ENCODE data around the gene SHOC2.

The SHOC2 gene

GRCh38 chr10:110919349-110919931 lies at the start of gene SHOC2:
TSS of gene SHOC2 (plus strand) at chr10:110919604. CDS start at chr10:110964359, 44,755 bp downstream.
- DNase-seq: peak; percentile 77

DNA sequence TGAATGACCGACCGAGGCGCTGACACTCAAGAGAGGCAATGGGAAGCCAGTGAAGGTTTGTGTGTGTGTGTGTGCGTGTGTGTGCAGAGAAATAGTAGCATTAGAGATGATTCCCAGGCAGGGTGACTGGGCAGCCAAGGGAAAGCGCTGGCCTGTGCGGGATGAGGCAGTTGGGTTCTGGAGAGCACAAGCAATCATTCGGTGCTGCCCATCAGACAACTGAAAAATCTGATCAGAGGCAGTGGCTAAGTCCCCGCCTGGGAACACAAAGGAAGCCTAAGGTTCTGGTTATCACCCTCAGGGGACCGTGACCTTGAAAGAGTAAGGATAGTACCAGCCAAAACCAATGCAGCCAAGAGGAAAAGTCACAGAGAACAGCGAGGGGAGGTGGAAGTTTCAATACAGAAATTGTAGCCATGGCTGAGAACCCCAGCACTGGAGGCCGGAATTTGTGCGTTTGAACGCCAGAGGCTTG lies 48.5 kb upstream of the SHOC2 start:
- DNase-seq: no peak

DNA sequence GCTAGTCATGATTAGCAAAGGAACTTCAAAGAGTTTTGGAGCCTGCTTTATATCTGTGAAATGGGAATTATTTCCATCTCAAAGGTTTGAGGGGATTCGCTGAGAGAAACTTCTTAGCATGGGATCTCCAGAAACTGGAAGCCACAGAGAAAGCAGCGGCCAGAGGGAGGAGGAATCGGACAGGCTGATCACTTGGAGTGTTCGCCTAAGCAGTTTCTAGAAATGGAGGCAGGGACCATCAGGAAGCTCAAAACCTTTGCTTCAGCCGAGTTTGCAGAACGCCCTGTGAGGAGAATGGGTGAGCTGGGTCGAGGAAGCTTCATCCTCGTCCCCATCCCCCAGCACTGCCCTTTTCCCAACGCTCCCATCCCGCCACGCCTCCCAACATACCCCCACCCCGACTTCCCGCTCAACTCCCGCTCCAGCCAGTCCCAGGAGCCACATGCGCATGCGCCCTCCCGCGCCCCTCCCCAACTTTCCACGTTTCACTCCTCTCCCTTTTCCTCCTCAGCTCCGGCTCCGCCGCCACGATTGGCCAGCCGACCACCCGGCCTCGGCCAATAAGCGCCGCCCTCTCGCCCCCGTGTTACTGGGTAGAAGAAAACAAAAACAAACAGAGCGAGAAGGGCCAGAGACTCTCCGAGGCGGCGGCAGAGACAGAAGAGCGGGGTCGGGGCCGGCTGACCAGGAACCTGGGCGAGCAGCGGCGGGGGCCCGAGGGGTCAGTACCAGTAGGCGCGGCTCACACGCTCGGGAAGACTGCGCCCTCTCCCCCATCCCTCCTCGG lies 47.9 kb upstream of the SHOC2 start, which contains the start of gene PDCD4:
PDCD4 (plus strand) TSS at position 631 of the 787 bp plus-strand sequence. CDS start 4,100 bp downstream, outside the sequence.
- peak; percentile 90 for DNase-seq

DNA sequence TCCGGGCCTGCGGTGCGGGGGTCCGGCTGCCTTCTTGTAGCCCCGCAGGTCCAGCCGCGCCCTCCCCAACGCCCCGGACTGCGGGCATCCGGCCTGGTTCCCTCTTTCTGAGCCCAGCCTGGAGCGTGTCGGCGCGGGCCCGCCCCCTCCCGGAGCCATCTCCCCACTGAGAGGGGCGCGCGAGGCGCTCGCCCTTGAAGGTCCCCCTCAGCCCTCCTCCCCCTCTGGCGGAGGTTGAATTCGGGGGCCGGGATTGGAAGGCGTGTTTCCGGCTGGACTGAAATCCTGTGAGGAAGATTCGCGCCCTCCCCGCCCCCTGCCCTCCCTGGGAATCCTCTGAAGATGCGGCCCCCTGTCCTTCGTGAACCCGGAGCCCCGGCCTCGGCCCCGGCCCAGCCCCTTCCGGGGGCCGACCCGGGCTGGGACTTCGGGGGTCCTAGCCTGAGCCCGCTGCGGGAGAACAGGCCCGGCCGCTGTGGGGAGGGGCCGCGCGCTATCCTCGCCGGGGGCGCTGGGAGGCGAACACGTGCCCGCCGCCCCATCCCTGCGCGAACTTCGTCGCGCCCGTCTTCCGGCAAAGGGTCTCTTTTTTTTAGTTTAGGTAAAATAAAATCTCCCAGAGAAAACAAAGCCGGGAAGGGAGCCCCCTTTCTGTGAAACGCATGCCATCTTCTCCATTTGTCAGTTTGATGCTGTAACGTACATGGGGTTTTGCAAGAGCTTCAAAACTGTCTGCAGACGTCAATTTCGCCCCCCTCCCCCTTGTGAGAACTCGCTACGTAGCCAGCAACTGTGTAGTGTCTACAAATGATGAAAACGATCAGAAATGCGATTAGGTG lies 47.0 kb upstream of the SHOC2 start:
- DNase-seq: peak; percentile 81

- no peak for DNase-seq
Observed at GRCh38 chr10:110872984-110873923, 46.1 kb upstream of the SHOC2 start.

GRCh38 chr10:110873951-110874350 lies 45.5 kb upstream of the SHOC2 start:
- no peak for DNase-seq

DNA sequence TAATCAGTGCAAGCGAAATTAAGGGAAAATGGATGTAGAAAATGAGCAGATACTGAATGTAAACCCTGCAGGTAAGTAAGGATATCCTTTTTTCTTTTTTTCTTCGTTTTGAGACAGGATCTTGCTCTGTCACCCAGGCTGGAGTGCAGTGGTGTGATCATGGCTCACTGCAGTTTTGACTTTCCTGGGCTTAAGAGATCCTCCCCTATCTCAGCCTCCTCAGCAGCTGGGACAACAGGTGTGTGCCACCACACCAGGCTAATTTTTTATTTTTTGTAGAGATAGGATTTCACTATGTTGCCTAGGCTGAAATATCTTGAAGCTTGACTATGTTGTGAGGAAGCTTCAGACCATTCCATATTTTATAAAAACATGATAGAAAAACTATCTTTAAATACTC lies 43.4 kb upstream of the SHOC2 start:
- DNase-seq: no peak

- no peak for DNase-seq
Observed at GRCh38 chr10:110876788-110877187, 42.6 kb upstream of the SHOC2 start.

DNA sequence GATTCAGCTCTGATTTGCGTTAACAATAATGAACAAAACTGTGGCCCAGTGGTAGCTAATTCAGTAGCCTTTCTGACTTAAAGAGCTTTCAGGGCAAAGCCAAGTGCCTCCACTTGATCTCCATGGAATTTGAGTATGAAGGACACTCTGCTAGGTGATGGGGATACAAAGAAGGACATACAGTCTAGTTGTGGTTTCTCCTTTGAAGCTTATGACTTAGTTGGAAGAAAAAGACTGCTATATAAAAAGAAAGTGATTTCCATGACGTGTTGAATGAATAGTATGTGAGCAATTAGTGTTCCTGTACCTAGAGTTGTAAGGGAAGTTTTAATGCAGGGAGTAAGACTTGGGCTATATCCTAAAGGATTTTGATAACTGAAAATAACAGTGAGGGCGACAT lies 39.4 kb upstream of the SHOC2 start:
- DNase-seq: no peak

DNA sequence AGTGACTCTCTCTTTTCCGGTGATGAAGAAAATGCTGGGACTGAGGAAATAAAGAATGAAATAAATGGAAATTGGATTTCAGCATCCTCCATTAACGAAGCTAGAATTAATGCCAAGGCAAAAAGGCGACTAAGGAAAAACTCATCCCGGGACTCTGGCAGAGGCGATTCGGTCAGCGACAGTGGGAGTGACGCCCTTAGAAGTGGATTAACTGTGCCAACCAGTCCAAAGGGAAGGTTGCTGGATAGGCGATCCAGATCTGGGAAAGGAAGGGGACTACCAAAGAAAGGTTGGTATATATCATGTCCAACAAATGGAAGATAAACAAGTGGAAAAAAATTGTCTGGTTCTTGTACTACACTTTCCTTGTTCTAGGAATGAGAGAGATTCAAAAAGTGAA lies 38.2 kb upstream of the SHOC2 start:
- DNase-seq: no peak

- DNase-seq: no peak
Observed at GRCh38 chr10:110881905-110882304, 37.5 kb upstream of the SHOC2 start.

DNA sequence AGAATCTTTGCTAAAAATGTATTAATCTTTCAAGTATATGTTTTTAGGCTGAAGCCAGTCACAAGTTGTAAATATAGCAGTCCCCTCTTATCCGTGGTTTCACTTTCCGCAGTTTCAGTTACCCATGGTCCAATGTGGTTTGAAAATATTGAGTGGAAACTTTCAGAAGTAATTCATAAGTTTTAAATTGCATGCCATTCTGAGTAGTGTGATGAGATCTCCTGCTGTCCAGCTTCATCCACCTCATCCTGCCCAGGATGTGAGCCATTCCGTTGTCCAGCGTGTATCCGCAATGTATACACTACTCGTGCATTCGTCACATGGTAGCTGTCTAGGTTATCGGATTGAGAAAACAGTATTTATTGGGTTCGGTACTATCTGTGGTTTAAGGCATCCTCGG lies 35.5 kb upstream of the SHOC2 start:
- DNase-seq: no peak

DNA sequence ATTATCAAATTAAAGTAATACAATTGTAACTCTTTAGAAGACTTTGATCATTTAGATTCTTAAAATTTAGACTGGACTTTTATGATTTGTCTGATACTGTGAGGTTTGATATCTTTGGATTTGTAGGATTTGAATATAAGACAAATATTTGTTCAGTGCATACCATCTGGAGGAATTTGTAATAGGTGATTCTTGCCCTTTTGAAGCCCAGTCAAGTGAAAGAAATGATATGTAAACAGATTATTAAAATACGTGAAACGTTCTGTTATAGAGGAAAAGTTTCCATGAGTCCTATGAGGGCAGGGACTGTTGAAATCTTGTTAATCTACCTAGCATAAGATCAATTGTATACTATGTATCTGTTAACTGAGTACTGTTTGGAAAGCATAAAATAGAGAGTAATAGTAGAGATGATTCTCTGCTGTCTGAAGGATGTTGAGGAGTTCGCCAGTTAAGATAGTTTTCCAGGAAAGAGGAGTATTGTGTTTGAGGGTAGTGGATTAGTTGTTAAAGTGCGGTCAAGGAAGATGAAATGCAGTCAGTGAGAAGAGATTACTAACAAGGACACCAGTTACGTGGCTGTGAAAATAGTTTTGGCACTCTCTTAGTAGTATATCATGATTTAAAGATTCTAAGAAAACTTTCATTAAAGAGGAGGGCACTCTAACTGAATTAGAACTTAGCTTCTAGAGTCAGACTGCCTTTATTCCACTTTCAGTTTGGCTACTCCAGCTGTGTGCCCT lies 33.3 kb upstream of the SHOC2 start:
- no peak for DNase-seq

DNA sequence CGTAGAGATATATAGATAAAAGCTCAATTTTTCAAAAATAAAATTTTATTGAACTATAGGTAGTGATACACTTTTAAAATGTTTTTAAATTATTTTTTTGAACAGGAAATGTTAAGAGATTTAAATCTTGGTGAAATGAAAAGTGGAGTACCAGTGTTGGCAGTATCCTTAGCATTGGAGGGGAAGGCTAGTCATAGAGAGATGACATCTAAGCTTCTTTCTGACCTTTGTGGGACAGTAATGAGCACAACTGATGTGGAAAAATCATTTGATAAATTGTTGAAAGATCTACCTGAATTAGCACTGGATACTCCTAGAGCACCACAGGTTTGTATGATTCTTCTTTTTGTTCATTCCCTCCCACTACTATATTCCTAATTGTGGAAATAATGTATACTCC lies 31.8 kb upstream of the SHOC2 start:
- no peak for DNase-seq

DNA sequence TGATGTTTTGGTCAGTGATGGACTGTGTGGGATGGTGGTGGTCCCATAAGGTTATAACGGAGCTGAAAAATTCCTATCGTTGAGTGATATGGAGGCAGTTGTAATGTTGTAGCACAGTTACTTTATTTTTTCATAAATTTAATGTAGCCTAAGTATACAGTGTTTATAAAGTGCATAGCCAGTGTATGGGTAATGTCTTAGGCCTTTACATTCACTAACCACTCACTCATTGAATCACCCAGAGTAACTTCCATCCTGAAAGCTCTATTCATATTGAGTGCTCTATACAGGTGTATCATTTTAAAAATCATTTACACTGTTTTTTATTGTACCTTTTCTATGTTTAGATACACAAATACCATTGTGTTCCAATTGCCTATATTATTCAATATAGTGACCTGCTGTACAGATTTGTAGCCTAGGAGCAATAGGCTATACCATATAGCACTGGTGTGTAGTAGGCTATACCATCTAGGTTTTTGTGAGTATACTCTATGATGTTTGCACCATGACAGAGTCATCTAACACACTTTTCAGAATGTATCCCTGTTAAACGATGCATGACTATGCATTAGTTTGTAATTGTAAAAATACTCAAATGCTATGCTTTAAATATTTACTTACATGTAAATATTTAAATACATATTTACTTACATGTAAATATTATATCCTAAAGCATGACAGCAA lies 26.7 kb upstream of the SHOC2 start:
- no peak for DNase-seq

- DNase-seq: peak; percentile 28
Observed at GRCh38 chr10:110893559-110894179, 25.7 kb upstream of the SHOC2 start.

GRCh38 chr10:110897184-110897583 lies 22.2 kb upstream of the SHOC2 start:
- no peak for DNase-seq

DNA sequence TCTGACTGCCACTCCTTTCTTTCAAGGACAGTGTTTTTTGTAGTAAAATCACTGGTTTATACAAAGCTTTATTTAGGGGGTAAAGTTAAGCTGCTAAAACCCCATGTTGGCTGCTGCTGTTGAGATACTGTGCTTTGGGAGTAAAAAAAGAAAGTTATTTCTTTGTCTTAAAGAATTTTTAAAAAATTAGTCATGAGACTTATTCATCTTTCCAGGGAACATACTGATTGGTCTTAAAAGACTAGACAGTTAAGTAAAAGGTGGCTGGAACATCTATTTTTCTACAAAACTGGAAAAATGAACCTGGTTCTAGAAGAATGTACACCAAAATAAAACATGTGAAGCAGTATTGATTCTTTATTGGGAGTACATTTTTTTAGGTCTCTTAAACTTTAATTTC lies 21.0 kb upstream of the SHOC2 start:
- no peak for DNase-seq

- DNase-seq: no peak
Observed at GRCh38 chr10:110900983-110901382, 18.4 kb upstream of the SHOC2 start.

Measured in KG1 (cell line).